Measurements from ENCODE around the gene PRSS16.
"Not testable (repeated sequence)": the region's sequence is repeated elsewhere in the genome, so short reads cannot be mapped to it uniquely, and the experiment has no call there.

Gene PRSS16

DNA sequence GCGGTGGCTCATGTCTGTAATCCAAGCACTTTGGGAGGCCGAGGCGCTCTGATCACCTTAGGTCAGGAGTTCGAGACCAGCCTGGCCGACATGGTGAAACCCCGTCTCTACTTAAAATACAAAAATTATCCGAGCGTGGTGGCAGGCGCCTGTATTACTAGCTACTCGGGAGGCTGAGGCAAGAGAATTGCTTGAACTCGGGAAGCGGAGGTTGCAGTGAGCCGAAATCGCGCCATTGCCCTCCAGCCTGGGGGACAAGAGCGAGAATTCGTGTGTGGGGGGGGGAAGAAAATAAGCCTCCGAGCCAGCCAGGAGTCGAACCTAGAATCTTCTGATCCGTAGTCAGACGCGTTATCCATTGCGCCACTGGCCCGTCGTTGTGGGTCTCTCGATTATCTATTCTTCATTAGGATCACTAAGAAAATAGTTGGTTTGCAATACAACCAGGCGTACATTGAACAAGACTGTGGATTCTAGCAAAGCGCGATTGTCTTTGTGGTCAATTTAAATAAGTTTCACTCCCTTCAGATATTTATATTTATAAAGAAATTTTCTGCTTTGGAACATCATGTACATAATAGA, 33.9 kb upstream of the PRSS16 start:
- Histone ChIP-seq H2BK120ac (ENCODE audit: low read depth, low read length) (no peak overlapping the region), H4K91ac (ENCODE audit: low read depth, low read length, poor library complexity) (no peak overlapping the region), H2BK5ac (ENCODE audit: low read length) (no peak overlapping the region), H3K9me3 (replicated peaks in 1 of 2; ENCODE audit: control insufficient read depth in 2 of 2, insufficient read depth in 1 of 2, low read depth in 1 of 2, low read length in 2 of 2) (no peaks in the 10 kb centered on the region), H3K36me3 (replicated peaks in 1 of 2; ENCODE audit: control insufficient read depth in 2 of 2, insufficient read depth in 2 of 2, low read length in 2 of 2) (no peaks in the 10 kb centered on the region), H2BK15ac (ENCODE audit: low read length) (no peak overlapping the region), H3K79me1 (ENCODE audit: low read depth, low read length) (no peaks in the 10 kb centered on the region), H3K27ac (replicated peaks; ENCODE audit: low read length) (no peak overlapping the region), H3K23ac (ENCODE audit: low read depth, low read length, poor library complexity) (no peak overlapping the region), H2BK12ac (ENCODE audit: low read length) (no peak overlapping the region), H3K4me1 (ENCODE audit: control insufficient read depth in 2 of 2, insufficient read depth in 1 of 2, low read depth in 1 of 2, low read length in 2 of 2) (no peaks in the 10 kb centered on the region), H2AK5ac (ENCODE audit: low read depth, low read length) (no peak overlapping the region), H3K14ac (ENCODE audit: low read length) (no peak overlapping the region), H2AFZ (ENCODE audit: low read length) (peak overlapping the region; percentile 17), H3K4me3 (ENCODE audit: low read length in 2 of 2) (peak overlapping the region in 1 of 2 donors; percentile 52), H3K4ac (ENCODE audit: low read length) (no peak overlapping the region), H3K4me2 (ENCODE audit: insufficient read depth, low read length, poor library complexity, severe bottlenecking) (peak overlapping the region; percentile 33), H3K27me3 (ENCODE audit: control insufficient read depth in 3 of 3, insufficient read depth in 3 of 3, low read depth in 1 of 3, low read length in 3 of 3) (no peaks in the 10 kb centered on the region), H4K8ac (ENCODE audit: low read depth, low read length) (no peak overlapping the region), H3K18ac (ENCODE audit: low read length) (no peak overlapping the region), H3K9ac (ENCODE audit: low read depth, low read length, poor library complexity) (no peak overlapping the region)
- DNase-seq (ENCODE audit: low spot score) = no peak
- no CpG with 5 or more reads among the region's 29 CpGs for WGBS, 2 donors (ENCODE audit: extremely low coverage in 2 of 2, insufficient read length in 2 of 2, insufficient replicate concordance in 1 of 2)

DNA sequence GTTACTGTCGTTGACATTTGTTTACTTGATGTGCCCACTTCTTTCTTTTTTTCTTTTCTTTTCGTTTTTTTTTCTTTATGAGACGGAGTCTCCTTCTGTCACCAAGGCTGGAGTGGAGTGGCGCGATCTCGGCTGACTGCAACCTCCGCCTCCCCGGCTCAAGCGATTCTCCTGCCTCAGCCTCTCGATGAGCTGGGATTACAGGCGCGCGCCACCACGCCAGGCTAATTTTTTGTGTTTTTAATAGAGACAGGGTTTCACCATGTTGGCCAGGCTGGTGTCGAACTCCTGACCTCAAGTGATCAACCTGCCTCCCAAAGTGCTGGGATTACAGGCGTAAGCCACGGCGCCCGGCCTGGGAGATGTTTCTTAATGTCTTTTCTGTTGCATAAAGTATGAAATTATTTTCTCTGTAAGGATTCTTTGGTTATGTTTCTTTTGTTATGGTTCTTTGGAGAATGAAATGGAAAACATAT, 33.3 kb upstream of the PRSS16 start:
- H2BK5ac ChIP-seq (ENCODE audit: low read length) = no peak overlapping the region
- H4K91ac ChIP-seq (ENCODE audit: low read depth, low read length, poor library complexity) = no peak overlapping the region
- peak overlapping the region; percentile 17 for H2AFZ ChIP-seq (ENCODE audit: low read length)
- H3K18ac ChIP-seq (ENCODE audit: low read length) = no peak overlapping the region
- no peaks in the 10 kb centered on the region for H3K27me3 ChIP-seq (ENCODE audit: control insufficient read depth in 3 of 3, insufficient read depth in 3 of 3, low read depth in 1 of 3, low read length in 3 of 3)
- H2AK5ac ChIP-seq (ENCODE audit: low read depth, low read length) = no peak overlapping the region
- no peaks in the 10 kb centered on the region for H3K79me1 ChIP-seq (ENCODE audit: low read depth, low read length)
- H3K36me3 ChIP-seq (replicated peaks in 1 of 2; ENCODE audit: control insufficient read depth in 2 of 2, insufficient read depth in 2 of 2, low read length in 2 of 2) = no peaks in the 10 kb centered on the region
- H3K4me1 ChIP-seq (ENCODE audit: control insufficient read depth in 2 of 2, insufficient read depth in 1 of 2, low read depth in 1 of 2, low read length in 2 of 2) = no peaks in the 10 kb centered on the region
- H3K14ac ChIP-seq (ENCODE audit: low read length) = no peak overlapping the region
- H3K9me3 ChIP-seq (replicated peaks in 1 of 2; ENCODE audit: control insufficient read depth in 2 of 2, insufficient read depth in 1 of 2, low read depth in 1 of 2, low read length in 2 of 2) = no peaks in the 10 kb centered on the region
- WGBS, 2 donors (ENCODE audit: extremely low coverage in 2 of 2, insufficient read length in 2 of 2, insufficient replicate concordance in 1 of 2) = no CpG with 5 or more reads among the region's 19 CpGs
- H3K9ac ChIP-seq (ENCODE audit: low read depth, low read length, poor library complexity) = peak overlapping the region; percentile 74
- H3K4me3 ChIP-seq (ENCODE audit: low read length in 2 of 2) = peak overlapping the region; percentile 39 to 78
- no peak overlapping the region for H2BK120ac ChIP-seq (ENCODE audit: low read depth, low read length)
- H3K4me2 ChIP-seq (ENCODE audit: insufficient read depth, low read length, poor library complexity, severe bottlenecking) = peak overlapping the region; percentile 43
- no peak overlapping the region for H3K27ac ChIP-seq (replicated peaks; ENCODE audit: low read length)
- no peak overlapping the region for H3K23ac ChIP-seq (ENCODE audit: low read depth, low read length, poor library complexity)
- no peak overlapping the region for H2BK12ac ChIP-seq (ENCODE audit: low read length)
- no peak overlapping the region for H3K4ac ChIP-seq (ENCODE audit: low read length)
- no peak overlapping the region for H4K8ac ChIP-seq (ENCODE audit: low read depth, low read length)
- DNase-seq (ENCODE audit: low spot score) = no peak
- no peak overlapping the region for H2BK15ac ChIP-seq (ENCODE audit: low read length)

DNA sequence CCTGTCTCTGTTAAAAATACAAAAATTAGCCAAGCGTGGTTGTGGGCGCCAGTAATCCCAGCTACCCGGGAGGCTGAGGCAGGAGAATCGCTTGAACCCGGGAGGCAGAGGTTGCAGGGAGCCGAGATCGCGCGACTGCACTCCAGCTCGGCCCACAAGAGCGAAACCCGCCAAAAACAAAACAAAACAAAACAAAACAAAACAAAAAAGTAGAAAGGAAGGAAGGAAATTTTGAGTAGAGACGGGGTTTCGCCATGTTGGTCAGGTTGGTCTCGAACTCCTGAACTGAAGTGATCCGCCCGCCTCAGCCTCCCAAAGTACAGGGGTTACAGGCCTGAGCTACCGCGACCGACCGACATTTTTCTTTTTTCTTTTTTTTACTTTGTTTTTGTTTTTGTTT, 30.6 kb upstream of the PRSS16 start:
- no CpG with 5 or more reads among the region's 21 CpGs for WGBS, 2 donors (ENCODE audit: extremely low coverage in 2 of 2, insufficient read length in 2 of 2, insufficient replicate concordance in 1 of 2)
- H3K4me1 ChIP-seq (ENCODE audit: control insufficient read depth in 2 of 2, insufficient read depth in 1 of 2, low read depth in 1 of 2, low read length in 2 of 2) = no peaks in the 10 kb centered on the region
- no peak overlapping the region for H3K4ac ChIP-seq (ENCODE audit: low read length)
- no peak overlapping the region for H3K23ac ChIP-seq (ENCODE audit: low read depth, low read length, poor library complexity)
- no peak overlapping the region for H2BK120ac ChIP-seq (ENCODE audit: low read depth, low read length)
- H2BK12ac ChIP-seq (ENCODE audit: low read length) = no peak overlapping the region
- H3K14ac ChIP-seq (ENCODE audit: low read length) = no peak overlapping the region
- H3K4me3 ChIP-seq (ENCODE audit: low read length in 2 of 2) = no peak overlapping the region
- H3K27ac ChIP-seq (replicated peaks; ENCODE audit: low read length) = no peak overlapping the region
- no peak overlapping the region for H2AK5ac ChIP-seq (ENCODE audit: low read depth, low read length)
- no peak overlapping the region for H2AFZ ChIP-seq (ENCODE audit: low read length)
- H4K8ac ChIP-seq (ENCODE audit: low read depth, low read length) = no peak overlapping the region
- H3K79me1 ChIP-seq (ENCODE audit: low read depth, low read length) = no peaks in the 10 kb centered on the region
- no peak overlapping the region for H3K4me2 ChIP-seq (ENCODE audit: insufficient read depth, low read length, poor library complexity, severe bottlenecking)
- H4K91ac ChIP-seq (ENCODE audit: low read depth, low read length, poor library complexity) = no peak overlapping the region
- H3K36me3 ChIP-seq (replicated peaks in 1 of 2; ENCODE audit: control insufficient read depth in 2 of 2, insufficient read depth in 2 of 2, low read length in 2 of 2) = no peaks in the 10 kb centered on the region
- H2BK15ac ChIP-seq (ENCODE audit: low read length) = no peak overlapping the region
- H3K27me3 ChIP-seq (ENCODE audit: control insufficient read depth in 3 of 3, insufficient read depth in 3 of 3, low read depth in 1 of 3, low read length in 3 of 3) = no peaks in the 10 kb centered on the region
- H3K9me3 ChIP-seq (replicated peaks in 1 of 2; ENCODE audit: control insufficient read depth in 2 of 2, insufficient read depth in 1 of 2, low read depth in 1 of 2, low read length in 2 of 2) = no peaks in the 10 kb centered on the region
- no peak overlapping the region for H3K9ac ChIP-seq (ENCODE audit: low read depth, low read length, poor library complexity)
- H2BK5ac ChIP-seq (ENCODE audit: low read length) = no peak overlapping the region
- no peak overlapping the region for H3K18ac ChIP-seq (ENCODE audit: low read length)
- no peak for DNase-seq (ENCODE audit: low spot score)

DNA sequence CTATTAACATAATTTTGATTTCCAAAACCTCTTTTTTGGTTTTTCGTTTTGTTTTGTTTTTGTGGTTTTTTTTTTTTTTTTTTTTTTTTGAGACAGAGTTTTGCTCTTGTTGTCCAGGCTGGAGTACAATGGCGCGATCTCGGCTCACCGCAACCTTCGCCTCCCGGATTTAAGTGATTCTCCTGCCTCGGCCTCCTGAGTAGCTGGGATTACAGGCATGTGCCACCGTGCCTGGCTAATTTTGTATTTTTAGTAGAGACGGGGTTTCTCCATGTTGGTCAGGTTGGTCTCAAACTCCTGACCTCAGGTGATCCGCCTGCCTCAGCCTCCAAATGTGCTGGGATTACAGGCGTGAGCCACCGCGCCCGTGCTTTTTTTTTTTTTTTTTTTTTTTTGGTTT, 24.5 kb upstream of the PRSS16 start:
- H3K18ac ChIP-seq (ENCODE audit: low read length); H3K36me3 ChIP-seq (replicated peaks in 1 of 2; ENCODE audit: control insufficient read depth in 2 of 2, insufficient read depth in 2 of 2, low read length in 2 of 2); H4K8ac ChIP-seq (ENCODE audit: low read depth, low read length); H3K4me2 ChIP-seq (ENCODE audit: insufficient read depth, low read length, poor library complexity, severe bottlenecking); H3K27me3 ChIP-seq (ENCODE audit: control insufficient read depth in 3 of 3, insufficient read depth in 3 of 3, low read depth in 1 of 3, low read length in 3 of 3); H2AK5ac ChIP-seq (ENCODE audit: low read depth, low read length); H2BK15ac ChIP-seq (ENCODE audit: low read length); H3K27ac ChIP-seq (replicated peaks; ENCODE audit: low read length); DNase-seq (ENCODE audit: low spot score); H3K23ac ChIP-seq (ENCODE audit: low read depth, low read length, poor library complexity); H3K4me1 ChIP-seq (ENCODE audit: control insufficient read depth in 2 of 2, insufficient read depth in 1 of 2, low read depth in 1 of 2, low read length in 2 of 2); H3K4ac ChIP-seq (ENCODE audit: low read length); H3K9me3 ChIP-seq (replicated peaks in 1 of 2; ENCODE audit: control insufficient read depth in 2 of 2, insufficient read depth in 1 of 2, low read depth in 1 of 2, low read length in 2 of 2); H3K79me1 ChIP-seq (ENCODE audit: low read depth, low read length); H4K91ac ChIP-seq (ENCODE audit: low read depth, low read length, poor library complexity); H3K4me3 ChIP-seq (ENCODE audit: low read length in 2 of 2); H2AFZ ChIP-seq (ENCODE audit: low read length); H2BK12ac ChIP-seq (ENCODE audit: low read length); H3K9ac ChIP-seq (ENCODE audit: low read depth, low read length, poor library complexity); H2BK120ac ChIP-seq (ENCODE audit: low read depth, low read length); H2BK5ac ChIP-seq (ENCODE audit: low read length); H3K14ac ChIP-seq (ENCODE audit: low read length): not testable (repeated sequence)
- WGBS, 2 donors (ENCODE audit: extremely low coverage in 2 of 2, insufficient read length in 2 of 2, insufficient replicate concordance in 1 of 2) = 100% methylated on average over 1 of the region's 15 CpGs; no CpG with 5 or more reads in 1 of the 2 donors

All from neuronal stem cell (in vitro differentiated cells).